AML-193 (cell line): ENCODE results near the gene NEK7.
A peak's percentile ranks its signal among the peaks of the same experiment; 100 is the strongest.
"Not testable (repeated sequence)": the region's sequence is repeated elsewhere in the genome, so short reads cannot be mapped to it uniquely, and the experiment has no call there.

Experiments
- DNase-seq, 2 experiments: peaks; one replicate each; lab custom pipeline; 2025; lab: John Stamatoyannopoulos, UW

The NEK7 gene

DNA sequence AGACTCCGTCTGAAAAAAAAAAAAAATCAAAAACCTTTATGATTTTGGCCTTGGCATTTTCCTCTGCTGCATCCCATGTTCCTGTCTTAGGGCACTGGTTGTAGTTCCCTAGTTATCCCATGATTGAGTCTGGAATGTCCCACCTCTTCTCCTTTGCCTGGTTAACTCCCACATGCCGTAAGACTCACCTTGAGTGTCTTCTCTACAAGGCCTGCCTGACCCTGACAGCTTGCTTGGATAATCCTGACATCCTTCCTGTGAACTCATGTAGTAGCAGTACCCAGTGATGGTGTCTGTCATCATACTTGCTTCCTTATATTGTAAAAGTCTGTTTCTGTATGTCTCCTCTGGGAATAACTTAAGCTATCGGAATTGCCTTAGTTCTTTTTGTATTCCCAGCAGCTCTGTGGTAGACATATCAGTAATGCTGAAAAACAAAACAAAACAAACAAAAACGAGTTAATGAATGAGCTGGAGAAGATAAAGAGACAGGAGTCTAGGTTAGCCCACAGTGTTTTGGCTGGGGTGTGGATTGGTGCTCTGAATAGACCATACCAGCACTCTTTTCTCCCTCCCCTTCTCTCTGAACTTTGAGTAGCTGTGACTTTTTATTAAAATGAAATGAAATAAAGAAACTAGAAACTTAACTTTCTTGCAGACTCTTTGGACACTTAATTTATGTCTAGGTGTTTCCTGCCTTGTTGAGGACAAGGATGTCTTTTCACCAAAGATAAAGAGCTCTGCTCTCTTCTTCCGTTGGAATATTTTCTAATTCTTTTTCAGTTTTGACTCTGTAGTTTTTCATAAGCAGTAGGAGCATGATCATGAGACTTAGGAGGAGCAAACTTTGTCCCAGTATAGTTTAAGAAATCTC, 15.1 kb downstream of the NEK7 start:
- no peak for DNase-seq

DNA sequence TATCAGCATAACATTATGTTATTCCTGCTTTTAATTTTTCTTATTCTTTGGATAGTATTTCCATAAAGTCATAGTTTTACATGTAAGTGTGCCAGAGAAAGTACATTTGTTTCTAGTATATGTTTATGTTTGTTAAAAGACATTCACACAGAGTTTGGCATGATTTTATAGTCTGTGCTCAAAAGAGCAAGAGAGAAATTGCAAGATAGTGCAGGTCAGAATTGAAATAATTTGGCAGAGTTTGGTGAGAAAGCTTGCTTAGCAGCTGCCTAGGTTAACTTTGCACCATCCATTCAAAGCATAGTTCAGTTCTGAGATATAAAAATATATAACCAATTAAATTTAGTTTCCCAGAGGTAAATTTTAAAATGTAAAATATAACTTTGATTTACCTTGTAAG, 17.0 kb downstream of the NEK7 start:
- DNase-seq: no peak

DNA sequence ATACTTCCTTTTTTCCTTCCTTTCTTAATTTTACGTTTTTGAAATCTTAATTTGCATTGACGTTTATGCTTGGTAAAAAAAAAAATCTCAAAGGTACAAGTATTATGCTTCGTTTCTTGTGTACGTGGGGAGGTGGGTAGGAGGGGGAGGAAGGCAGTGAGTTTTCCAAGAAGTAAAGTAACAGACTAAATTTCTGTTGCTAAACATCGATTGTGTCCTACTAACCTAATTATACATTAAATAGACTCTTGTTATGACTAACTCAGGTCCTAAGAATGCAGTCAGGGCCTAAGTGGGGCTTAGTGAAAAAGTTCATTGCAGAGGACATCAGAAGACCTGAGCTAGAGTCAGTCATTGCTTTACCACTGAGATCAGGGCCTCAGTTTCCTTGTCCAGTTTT, 17.5 kb downstream of the NEK7 start:
- no peak for DNase-seq

DNA sequence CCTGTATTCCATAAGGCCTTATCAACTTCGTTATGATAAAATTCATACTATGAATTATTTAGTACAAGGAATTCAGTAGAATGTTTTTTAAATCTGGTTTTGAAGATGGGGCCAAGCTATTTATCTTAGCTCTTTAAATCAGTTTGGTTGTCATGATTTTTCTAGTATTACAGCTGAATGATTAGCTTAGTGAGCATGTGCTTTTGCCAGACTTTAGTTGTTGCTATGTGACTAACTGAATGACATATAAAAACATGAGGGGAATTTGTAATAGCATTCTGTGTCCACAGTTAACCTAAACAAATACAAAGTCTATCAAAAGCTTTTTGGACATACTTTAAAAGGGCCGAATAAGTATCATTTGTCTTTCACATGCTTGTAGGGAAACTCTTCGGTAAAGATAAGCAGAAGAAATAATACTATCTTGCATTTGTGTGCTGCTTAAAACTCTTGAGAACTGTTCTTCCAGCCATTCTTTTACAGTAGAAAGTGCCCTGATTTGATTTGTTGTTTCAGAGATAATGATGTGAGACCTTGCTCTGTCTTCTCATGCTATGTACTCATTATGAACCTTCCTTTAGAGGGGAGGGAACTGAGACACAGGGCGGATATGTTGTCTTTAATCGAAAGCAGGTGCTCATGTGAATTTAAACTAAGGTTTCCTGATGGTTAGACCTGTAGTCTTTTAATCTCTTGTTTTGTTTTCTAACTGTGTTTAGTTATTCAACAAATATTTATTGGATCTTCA, 18.8 kb downstream of the NEK7 start:
- DNase-seq: no peak

DNA sequence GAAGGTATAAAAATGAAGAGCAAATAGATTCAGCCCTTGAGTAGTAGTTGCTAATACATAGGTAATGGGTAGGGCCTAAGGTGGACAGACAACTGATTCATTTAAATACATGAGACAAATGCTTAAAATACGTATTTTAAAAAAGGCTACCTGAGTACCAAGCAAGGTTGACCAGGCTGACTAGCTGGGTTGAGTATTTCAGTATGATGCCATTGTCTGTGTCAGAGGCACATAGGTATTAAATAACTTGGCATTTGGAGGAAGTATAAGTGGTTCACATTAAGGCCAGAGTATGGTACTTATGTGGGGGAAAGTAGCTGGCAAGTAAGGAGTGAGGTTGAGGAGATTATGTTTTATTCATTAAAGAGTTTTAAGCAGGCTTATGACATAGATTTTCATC, 19.4 kb downstream of the NEK7 start:
- no peak for DNase-seq

DNA sequence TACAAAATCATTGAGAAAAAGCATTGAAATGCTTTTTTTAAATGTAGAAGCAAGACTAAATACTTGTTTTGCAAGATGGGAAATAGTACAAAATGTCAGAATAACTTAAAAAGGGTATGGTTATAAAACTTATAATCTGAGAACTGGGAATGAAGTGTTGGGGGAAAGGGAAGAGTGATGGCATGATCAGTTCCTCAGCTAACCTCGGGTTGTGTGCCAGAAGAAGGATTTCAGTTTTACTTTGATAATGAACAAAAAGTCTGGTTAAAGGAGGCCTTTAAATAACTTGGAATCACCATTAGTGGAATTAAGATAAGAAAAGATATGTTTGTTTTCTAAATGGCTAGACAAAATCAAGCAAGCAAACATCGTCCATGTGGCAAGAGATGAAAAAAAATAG, 20.7 kb downstream of the NEK7 start:
- DNase-seq: no peak

DNA sequence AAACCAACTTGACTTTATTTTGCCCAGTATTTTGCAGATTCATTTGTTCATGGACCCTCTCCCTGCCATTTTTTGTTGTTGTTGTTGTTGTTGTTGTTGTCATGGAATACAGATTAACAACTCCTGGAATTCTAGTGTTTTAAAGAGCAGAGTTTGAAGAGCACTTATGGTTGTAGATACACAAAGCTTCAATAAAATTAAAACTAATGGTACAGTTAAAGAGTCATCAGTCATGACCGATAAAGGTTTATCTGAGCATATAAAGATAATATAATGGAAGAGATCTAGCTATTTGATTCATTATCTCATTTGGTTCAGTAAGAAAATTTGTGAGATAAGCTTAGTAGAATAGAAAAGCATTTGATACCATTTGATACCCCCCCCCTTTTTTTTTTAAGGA, 21.8 kb downstream of the NEK7 start:
- no peak for DNase-seq

DNA sequence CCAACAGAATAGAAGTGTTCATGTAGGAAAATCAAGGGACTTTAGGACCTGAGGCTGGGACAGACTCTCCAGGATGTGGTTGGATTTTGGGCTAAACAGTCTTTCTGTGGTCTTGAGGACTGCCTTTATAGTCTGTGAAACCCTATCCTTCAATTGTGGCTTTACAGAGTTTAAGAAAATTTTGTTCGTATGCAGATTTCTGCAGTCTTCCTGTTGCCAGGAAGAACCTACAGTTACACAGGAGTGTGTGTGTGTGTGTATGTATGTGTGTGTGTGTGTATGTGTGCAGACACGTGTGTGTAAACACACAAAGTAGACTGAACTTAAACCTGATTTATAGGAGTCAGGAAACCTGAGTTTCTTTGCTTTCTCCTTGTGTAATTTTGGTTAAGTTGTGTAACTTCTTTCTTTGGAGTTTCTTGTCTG, 22.8 kb downstream of the NEK7 start:
- DNase-seq: peak; percentile 14 to 22

DNA sequence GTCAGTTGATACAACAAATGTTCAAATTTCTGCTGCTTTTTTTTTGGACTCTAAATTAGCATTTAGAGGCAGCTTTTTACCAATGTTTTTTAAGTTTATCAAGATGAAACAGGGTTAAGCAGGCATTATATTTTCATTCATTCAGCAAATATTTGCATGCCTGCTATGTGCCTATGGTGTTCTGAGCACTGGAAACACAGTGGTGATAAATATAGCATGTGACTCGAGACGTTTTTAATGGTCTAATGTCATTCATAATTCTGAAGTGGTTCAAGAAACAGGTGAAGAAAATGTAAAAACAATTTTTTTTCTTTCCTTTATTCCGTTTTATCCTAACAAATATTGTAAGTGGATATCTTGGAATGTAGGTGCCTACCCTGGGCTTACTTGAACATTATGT, 26.8 kb downstream of the NEK7 start:
- DNase-seq: no peak

DNA sequence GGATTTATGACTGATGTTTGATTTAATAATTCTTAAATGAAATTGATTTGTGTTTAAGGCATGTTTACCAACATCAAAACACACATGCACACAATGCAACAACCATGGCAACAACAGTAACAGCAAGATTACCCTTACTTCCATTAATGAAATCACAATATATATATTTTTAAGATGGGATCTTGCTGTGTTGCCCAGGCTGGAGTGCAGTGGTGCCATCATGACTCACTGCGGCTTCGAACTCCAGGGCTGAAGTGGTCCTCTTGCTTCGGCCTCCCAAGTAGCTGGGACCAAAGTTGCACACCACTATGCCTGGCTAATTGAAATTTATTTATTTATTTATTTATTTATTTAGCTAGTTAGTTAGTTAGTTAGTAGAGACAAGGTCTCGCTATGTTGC, 27.7 kb downstream of the NEK7 start:
- DNase-seq: no peak

DNA sequence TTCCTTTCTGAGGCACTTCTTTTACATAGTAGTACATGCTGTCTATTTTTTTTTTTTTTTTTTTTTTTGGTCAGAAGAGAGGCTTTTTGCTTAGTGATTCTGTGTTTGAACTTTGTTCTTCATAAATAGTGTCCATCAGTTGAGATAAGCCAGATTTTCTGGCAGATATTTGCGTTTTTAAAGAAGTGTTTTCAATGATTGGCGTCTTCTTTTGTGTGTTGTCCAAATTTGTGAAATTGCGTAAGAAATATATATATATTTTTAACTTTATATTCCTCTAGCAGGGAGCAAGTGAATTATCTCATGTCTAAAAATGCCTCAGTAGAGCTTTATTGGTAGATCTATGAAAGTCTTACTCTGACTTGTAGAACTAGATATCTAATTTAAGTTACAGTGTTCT, 28.3 kb downstream of the NEK7 start:
- no peak for DNase-seq

DNA sequence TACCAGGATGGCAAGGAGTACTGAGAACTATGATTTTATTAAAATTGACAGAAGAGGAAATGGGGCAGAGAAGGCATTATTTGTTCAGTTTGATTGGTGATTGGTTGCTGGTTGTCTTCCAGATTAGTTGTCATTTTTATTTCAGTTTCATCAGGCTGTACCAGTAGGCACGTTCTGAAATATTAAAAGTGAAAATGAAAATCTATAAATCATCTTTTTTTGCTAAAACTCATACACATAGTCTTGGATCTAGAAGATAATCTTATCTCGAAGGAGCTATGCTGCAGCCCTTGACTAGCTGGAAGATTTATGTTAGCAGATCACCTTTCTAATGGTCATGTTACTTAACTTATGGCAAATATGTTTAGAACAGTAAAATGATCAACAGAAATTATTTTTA, 29.0 kb downstream of the NEK7 start:
- DNase-seq: no peak

DNA sequence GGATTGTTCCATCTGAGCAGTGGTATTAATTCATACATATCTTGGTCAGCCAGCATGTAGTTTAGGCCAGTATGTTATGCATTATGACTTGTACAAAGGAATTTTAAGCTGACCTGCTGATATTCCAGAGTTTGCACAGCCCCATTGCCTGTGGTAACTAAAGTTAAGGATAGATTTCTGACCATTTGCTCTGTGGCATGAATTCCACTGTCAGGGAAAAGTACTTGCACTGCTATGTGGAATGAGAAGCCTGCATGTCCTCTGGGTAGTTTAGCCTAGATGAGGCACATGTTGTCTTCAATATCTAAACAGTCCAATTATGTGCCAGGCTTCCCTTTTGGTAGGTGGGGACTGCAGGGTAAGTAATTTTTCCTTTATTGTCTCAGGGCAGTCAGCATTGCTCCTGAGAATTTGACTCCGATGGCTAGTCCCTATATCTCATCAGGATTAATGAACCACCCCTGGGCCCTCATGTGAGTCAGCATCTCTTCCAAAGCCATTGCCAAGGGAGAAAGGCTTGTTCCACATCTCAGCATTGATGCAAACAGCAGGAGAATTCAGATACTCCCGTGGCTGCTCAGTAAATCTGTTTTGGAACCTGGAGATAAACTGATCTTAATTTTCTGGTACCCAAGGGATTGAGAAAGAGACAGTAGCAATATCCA, 30.2 kb downstream of the NEK7 start:
- no peak for DNase-seq

DNA sequence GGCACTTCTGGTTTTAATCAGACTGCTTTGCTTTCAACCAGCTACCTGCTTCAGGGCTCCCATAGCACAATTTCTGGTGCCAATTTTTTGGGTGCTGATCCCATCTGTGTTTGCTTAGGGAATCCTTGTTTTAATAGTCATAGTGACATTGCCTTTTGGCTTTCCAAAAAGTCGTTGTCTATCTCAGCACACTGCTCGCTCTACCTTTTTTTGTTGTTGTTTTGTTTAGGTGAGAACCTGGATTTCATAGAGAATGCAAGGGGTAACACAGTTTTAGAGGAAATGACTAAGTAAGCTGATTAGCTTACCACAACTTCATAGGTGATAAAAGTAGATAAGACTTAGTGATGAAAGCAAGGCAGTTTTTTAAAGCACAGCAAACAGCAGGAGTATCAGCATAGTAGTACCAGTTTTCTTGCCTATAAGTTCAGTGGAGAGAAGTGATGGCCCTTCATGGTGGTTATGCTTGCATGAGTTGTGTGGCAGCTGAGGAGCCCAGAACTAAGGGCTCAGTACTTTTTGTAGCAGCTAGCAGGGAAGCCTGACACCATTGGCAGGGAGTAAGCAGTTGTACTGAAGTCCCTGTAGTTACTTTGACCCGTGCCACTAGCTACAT, 31.3 kb downstream of the NEK7 start:
- DNase-seq: no peak

DNA sequence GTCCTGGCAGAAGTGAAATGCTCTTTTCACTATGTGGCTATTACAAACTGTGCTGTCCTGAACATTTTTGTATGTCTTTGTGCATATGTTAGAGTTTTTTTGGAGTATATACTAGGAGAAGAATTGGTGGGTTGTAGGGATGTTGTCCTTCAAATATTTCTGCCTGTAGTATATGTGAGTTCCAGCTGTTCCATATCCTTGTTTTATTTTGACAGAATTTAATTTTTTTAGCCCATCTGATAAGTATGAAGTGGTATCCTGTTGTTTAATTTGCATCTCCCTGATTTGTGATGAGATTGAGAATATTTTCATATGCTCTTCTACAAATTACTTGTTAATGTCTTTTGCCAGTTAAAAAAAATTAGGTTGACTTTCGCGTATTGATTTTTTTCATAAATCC, 34.3 kb downstream of the NEK7 start:
- DNase-seq: no peak

DNA sequence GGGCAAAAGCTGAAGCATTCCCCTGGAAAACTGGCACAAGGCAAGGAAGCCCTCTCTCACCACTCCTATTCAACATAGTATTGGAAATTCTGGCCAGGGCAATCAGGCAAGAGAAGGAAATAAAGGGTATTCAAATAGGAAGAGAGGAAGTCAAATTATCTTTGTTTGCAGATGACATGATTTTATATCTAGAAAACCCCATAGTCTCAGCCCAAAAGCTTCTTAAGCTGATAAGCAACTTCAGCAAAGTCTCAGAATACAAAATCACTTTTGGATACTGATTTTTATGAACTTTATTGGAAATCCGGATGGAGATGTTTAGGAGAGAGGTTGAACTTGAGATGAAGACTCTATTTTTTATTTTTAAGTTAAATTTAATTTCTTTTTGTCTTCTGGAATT, 37.1 kb downstream of the NEK7 start:
- DNase-seq: not testable (repeated sequence)

DNA sequence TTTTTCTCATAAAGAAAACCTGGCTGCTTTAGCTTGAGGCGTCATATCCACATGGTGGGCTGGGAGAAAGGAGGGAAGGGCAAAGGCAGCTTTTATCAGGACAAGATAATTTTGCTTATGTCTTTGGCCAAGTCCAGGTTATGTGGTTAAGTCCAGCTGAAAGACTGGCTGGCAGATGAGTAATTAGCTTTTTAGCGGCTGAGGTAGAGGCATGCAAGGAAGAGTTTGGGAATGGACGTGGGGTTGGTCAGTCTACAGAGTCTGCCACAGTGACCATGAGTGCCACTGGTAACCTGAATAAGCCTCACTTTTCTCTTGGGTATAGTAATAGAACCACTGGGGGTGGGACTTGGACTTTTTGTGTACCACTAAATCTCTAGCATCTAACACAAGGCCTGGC, 39.8 kb downstream of the NEK7 start:
- DNase-seq: no peak

DNA sequence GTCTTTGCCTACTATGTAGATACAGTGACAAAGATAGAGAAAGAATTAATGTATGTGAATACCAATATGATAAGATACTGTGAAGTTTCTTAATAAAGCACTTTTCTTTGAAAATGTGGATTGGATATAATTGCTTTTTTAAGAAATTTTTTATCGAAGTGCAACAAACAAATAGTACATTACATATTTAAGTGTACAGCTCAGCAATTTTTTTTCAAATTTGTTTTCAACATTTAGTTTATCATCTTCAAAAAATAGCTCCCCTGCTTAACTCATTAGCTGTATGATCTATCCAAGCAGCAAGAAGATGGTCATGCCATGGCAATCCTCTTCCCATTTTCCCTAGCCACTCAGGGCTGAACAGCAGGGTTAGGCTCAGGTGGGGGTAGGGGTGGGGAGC, 40.5 kb downstream of the NEK7 start:
- DNase-seq: no peak

DNA sequence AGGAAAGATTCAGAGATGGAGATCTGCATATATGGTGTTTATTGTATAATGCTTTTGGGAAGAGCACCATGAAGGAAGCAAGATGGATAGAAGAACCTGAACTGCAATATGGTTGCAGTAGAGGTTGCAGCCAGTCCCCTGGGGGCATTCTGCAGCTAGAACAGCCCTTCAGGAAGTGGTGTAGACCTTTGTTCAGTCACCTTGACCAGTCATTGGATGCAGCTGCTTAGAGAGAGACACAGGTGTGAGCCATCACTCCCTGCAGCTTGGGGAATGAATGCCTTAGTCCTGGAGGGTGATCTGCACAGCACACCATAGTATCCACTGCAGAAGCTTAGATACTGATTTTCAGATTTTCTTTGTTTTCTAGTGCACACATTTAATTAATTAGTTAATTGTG, 42.3 kb downstream of the NEK7 start:
- no peak for DNase-seq

DNA sequence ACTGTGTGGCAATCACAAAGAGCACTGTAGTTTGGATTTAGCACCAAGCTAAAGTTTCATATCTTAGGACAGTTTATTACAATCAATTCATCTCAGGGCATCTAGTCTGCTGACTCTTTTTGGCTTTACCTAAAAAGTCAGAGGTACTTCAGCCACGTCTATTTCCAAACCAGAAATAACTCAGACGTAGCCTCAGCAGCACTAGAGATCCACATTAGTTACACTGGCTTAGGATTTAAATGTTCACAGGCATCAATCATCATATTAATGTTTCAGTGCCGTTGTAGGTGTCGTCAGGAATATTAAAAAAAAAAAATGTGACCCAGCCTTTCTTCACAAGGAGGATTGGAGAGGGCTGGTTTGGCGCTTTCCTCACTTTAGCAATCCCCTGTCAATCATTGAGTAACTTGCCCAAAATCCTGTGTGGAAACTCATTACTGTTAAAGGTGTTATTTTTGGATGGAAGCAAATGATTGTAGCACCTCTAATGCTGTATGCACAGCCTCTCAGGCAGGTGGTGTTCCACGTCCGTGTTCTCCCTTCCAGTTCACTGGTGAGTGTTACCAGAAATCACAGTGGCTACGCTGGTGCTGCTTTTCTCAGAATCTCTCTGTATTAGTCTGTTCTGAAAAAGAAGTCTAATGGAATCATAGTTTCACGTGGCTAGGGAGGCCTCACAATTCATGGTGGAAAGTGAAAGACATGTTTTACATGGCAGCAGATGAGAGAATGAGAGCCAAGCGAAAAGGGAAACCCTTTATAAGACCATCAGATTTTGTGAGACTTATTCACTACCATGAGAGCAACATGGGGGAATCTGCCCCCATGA, 45.4 kb downstream of the NEK7 start:
- DNase-seq: no peak

DNA sequence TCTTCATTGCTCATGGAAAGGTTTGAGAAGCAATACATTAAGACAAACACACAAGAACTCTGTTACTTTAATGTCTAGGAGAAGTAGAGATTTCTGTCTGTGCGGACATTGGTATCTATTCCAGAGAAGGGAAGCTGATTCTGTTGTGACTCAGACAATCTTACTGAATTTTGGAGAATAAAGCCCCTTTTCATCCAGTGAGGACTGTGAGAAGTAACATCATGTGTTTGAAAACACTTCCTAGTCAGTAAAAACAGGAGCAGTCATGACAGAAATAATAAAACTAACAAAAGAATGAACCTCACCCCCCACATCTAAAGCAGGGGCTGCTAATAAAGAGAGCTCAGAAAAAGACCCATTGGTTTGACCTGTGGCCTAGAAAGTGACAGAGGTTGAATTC, 46.6 kb downstream of the NEK7 start:
- no peak for DNase-seq
